ENCODE data around the gene NDUFB11.
"Not testable (repeated sequence)": the region's sequence is repeated elsewhere in the genome, so short reads cannot be mapped to it uniquely, and the experiment has no call there.

NDUFB11 gene

DNA sequence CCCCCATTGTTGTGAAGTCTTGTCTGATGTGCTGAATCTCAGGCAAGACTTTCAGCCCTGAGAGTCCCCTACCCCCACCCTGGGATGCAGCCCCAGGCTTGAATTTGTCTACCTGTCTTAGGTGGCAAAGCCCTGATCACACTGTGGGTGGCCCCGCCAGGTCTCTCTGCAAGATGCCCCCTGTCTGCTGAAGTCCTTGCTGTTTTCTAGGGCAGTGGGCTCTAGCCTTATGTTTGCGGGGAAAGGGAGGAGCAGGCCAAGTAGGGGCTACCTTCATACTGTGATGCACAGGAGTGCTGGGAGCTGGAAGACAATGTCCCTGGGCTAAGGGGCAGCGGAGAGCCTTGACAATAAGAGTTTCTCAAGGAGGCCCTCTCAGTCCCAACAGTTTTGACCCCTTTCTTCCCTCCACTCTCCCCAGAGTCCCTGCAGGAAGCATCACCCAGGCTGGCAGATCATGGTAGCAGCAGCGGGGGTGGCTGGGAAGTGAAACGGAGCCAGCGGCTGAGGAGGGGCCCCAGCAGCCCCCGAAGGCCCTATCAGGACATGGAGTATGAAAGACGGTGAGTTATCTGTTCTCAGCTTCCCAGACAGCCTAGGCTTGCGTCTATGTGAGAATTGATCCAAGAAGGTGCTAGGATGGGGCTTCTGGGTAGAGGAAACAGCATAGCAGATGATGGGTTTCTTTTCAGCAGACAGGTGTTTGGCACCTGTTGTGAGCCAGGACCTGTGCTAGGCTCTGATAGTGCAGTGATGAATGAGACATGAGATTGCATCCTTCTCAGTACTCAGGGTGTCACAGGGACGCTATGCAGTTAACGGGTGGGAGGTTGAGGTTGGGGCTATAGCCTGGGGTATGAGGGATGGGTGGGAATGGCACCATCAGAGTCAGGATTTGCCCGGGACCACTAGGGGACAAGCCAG lies 2.7 kb upstream of the NDUFB11 start:
- DNase-seq (ENCODE audit: low read depth in 2 of 2): no peak

DNA sequence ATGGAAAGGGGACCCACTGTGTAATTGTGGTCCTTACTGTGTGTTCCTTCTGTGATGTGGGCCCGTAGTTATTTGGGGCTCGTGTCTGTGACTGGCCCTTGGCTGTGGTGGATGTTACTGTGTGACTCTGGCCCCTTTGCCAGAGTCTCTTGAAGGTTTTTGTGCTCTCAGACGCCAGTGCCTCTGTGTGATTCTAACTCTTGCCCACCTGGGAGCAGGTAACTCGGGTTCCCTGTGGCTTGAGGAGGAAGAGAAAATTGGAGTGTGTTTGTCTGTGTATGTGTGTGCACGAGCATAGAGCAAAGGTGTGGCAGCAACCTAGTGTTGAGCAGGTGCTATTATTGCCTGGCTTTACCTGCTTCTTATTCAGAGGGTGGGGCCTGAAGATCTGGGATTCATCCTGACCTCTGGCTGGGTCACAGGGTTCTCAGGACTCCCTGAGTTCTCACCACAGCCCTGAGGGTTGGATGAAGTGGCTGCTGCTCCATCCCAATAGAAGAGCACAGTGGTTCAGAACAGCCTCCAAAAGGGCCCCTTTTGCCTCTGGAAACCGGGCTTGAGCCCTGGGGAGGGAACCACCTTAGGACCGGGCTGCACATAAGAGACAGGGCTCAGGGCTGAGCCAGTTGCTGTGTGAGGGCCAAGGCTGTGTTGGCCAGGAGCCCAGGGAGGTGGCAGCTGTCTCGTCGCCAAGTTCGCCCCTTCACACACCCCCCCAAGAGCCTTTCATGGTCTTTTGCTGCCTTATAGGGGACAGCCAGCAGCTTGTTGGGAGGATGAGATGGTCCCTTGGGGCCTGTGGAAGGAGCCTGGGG lies 1.8 kb upstream of the NDUFB11 start:
- DNase-seq (ENCODE audit: low read depth in 2 of 2): no peak

DNA sequence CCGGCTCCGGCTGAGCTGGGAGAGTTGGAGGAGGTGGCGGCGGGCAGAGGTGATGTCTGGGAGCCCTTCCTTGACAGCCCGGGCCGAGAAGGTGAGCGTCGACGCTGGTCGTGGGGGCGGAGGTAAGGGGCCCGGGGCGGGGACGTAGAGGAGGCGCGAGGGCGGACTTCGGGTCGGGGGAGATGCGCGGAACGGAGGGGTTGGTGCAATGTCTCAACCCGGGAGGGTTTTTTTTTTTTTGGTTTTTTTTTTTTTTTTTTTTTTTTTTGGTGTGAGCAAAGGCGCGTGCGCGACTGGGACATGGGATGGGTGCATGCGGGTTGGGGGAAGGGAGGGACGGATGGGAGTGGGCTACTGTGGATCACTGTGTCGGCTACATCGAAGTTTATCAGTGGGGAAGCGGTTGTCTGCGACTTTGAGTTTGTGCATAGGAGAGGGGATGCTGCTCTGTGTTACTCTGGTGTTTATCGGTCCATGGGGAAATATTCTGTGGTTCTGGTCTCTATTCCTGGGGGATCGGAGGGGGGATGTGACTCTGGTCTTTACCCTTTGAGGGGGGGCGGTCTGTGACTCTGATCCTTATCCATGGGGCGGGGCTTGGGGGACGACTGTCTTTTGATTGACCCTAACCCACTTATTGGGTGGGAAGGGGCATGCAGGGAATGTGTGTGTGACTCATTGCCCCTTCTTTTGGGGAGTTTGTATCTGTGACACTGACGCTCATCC lies 1.1 kb upstream of the NDUFB11 start:
- peak in 1 of 2 donors; percentile 7 for DNase-seq (ENCODE audit: low read depth in 2 of 2)

DNA sequence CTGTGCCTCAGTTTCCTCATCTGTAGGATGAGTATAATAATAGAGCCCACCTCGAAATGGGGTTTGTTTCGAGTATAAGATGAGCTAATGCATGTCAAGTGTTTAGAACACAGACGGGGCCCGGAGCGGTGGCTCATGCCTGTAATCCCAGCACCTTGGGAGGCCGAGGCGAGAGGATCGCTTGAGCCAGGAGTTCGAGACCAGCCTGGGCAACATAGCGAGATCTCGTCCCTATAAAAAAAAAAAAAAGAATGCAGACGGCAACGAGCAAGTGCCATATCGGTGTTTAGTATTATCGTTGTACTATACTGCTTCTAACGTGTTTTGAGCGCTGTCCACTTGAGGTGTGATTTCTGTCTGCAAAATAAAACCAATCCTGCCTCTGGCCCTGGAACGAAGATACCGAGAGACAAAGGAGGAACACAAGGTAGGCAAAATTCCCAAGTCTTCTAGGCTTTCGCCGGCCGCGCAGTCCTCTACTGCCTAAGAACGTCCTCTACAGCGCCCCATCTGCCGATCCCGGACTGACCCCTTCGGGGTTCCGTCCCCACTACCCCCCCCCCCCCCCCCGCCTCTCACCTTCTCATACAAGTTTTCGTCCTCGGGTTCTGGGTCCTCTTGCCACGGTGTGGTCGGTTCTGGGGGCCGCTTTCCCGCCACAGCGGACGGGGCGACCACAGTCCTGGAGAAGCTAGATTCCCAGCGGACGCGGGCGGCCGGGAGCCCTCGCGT lies 442 bp downstream of the NDUFB11 start:
- DNase-seq (ENCODE audit: low read depth in 2 of 2): no peak

DNA sequence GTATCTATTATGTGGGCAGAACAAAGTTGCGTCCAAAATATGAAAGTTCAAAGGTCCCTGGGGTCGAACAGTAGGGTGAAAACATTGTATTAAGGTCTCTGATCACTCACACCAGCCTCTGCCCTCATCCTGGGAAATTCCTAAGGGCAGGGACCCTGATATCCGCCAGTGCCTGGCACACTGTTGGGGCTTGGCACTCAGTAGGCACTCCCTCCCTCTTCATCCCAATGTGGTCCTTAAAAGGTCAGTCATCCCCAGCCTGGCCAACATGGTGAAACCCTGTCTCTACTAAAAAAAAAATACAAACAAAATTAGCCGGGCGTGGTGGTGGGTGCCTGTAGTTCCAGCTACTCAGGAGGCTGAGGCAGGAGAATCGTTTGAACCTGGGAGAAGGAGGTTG lies 6.3 kb downstream of the NDUFB11 start:
- DNase-seq (ENCODE audit: low read depth in 2 of 2): no peak

DNA sequence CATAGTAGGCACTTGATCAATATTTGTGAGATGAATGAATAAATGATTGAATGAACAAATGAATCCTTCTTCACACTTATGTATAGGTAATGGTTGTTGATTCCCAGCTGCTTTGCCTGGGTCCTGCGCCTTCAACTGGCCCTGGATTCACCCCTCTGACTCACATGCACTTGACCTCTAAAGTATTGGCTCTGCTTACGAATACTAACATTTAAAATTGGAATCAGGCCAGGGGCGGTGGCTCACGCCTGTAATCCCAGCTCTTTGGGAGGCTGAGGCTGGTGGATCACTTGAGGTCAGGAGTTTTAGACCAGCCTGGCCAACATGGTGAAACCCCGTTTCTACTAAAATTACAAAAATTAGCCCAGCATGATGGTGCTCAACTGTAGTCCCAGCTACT lies 8.9 kb downstream of the NDUFB11 start:
- not testable (repeated sequence) for DNase-seq (ENCODE audit: low read depth in 2 of 2)

DNA sequence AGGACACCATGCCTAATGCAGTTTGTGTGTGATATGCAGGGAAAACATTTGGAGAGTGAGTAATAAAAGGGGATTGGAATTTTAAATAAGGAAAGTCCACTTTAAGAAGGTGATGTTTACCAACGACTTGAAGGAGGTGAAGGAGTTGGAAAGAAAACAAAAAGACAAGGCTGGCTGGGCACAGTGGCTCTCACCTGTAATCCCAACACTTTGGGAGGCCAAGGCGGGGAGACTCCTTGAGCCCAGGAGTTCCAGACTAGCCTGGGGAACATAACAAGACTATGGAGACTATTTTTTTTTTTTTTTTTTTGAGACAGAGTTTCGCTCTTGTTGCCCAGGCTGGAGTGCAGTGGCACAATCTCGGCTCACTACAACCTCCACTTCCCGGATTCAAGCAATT lies 11.0 kb downstream of the NDUFB11 start:
- DNase-seq (ENCODE audit: low read depth in 2 of 2): no peak

DNA sequence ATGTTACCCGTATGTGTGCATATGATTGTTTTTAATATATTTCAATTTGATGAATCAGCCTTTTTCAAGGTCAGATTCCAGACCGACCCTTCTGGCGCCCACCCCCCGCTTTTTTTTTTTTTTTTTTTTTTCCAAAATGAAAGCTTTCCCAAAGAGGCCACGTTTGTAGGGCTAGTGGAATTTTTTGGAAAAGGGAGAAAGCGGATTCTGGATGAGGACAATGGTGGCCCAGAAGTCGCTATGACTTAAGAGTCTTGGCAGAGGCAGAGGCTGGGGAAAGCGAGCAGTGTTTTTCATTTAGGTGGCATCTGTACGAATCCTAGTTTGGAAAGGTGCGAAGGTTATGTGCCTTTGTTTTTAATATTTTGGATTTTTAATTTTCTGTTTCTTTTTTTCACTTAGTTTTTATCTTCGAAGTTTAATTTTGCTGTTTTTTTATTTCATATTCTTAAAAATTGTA lies 14.6 kb downstream of the NDUFB11 start:
- no peak for DNase-seq (ENCODE audit: low read depth in 2 of 2)

DNA sequence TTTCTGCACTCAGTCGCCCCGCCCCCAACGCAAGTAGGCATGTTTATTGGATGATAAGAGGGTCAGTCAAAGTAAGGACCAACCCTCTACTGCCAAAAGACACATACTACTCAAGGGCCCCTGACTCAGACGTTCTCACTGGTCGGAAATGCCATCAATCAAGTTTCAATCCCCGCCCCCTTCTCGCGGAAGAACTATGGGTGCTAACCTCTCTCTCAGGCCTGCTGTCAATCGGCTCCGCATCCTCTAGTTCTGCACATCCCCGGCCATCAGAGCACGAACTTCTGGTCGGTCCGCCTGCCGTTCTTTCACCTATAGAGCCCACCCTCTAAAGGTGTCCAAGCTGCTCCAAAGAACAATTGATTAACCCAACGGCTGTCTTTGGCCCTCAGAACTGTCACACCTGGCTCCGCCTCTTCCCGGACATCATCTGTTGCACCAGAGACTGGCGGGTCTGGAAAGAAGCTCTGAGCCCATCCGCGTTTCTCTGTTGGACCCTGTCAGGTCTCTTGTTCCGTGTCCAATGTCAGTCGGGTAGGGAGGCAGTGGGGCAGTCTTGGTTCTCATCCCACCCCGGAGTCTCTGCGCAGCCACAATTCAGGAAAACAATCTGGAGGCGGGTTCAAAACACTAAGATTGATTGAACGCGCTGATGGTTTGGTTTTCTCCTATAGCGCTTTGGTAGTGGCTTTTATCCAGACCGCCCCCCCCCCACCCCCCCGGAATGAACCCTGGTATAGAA lies 15.2 kb downstream of the NDUFB11 start:
- DNase-seq (ENCODE audit: low read depth in 2 of 2): peak; percentile 76 to 83

DNA sequence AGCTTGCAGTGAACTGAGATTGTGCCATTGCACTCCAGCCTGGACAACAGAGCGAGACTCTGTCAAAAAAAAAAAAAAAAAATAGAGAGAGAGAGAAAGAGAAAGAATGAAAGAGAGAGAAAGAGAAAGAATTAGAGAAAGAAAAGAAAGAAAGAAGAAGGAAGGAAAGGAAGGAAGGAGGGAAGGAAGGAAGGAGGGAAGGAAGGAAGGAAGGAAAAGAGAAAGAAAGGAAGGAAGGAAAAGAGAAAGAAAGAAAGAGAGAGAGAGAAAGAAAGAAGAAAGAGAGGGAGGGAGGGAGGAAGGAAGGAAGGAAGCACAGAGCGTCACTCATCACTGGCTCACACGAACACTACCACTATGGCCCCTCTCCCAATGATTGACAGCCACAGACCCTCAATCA lies 20.0 kb downstream of the NDUFB11 start:
- not testable (repeated sequence) for DNase-seq (ENCODE audit: low read depth in 2 of 2)

DNA sequence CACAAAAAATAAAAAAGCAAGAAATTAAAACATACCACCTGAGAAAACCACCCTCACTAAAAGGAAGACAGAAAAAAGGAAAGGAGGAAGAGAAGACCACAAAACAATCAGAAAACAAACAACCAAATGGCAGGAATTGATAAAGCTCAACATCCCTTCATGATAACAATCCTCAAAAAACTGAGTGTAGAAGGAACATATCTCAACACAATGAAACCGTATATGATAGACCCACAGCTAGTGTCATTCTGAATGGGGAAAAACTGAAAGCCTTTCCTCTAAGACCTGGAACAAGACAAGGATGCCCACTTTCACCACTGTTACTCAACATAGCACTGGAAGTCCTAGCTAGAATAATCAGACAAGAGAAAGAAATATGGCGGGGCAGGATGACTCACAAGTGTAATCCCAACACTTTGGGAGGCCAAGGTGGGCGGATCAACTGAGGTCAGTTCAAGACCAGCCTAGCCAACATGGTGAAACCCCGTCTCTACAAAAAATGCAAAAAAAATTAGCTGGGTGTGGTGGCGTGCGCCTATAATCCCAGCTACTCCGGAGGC lies 27.9 kb downstream of the NDUFB11 start:
- not testable (repeated sequence) for DNase-seq (ENCODE audit: low read depth in 2 of 2)

DNA sequence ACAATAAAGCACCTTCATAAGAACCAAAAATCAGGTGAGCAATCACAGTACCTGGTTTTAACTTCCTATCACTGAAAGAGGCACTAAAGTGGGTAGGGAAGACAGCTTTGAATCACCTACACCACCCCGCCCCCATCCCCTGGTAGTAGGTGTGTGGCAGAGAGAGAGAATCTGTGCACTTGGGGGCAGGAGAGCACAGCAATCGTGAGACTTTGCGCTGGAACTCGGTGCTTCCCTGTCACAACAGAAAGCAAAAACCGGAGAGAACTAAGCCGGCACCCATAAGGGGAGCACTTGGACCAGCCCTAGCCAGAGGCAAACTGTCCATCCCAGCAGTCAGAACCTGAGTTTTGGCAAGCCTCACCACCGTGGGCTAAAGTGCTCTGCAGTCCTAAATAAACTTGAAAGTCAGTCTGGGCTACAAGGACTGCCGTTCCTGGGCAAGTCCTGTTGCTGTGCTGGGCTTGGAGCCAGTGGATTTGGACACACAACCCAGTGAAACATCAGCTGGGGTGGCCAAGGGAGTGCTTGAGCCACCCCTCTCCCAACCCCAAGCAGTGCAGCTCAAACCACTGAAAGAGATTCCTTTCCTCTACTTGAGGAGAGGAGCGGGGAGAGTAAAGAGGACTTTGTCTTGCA lies 32.1 kb downstream of the NDUFB11 start:
- DNase-seq (ENCODE audit: low read depth in 2 of 2): no peak

DNA sequence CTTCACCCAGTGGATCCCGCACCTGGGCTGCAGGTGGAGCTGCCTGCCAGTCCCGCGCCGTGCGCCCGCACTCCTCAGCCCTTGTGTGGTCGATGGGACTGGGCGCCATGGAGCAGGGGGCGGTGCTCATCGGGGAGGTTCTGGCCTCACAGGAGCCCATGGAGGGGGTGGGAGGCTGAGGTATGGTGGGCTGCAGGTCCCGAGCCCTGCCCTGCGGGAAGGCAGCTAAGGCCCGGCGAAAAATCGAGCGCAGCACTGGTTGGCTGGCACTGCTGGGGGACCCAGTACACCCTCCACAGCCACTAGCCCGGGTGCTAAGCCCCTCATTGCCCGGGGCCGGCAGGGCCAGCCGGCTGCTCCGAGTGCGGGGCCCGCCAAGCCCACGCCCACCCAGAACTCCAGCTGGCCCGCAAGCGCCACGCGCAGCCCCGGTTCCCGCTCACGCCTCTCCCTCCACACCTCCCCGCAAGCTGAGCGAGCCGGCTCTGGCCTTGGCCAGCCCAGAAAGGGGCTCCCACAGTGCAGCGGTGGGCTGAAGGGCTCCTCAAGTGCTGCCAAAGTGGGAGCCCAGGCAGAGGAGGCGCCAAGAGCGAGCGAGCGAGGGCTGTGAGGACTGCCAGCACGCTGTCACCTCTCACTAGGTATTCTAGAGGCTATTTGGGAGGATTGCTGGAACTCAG lies 33.4 kb downstream of the NDUFB11 start:
- not testable (repeated sequence) for DNase-seq (ENCODE audit: low read depth in 2 of 2)

DNA sequence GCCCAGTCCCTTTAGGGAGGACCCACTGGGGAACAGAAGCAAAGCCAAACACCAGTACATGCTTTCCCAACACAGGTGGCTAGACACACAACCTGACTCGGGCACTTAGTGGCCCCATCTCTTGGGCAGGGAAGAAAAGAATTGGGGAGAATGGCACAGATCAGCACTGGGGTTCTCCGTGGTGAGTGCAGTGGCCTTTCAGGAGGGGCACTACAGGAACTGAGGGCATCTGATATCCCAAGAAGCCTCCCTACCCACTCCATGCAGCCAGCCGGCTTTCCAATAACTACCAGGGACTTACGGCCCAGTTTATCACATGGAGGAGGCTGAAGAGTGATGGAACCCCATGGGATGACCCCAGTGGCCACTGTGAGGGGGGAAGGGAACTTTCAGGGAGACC lies 43.3 kb downstream of the NDUFB11 start:
- no peak for DNase-seq (ENCODE audit: low read depth in 2 of 2)

DNA sequence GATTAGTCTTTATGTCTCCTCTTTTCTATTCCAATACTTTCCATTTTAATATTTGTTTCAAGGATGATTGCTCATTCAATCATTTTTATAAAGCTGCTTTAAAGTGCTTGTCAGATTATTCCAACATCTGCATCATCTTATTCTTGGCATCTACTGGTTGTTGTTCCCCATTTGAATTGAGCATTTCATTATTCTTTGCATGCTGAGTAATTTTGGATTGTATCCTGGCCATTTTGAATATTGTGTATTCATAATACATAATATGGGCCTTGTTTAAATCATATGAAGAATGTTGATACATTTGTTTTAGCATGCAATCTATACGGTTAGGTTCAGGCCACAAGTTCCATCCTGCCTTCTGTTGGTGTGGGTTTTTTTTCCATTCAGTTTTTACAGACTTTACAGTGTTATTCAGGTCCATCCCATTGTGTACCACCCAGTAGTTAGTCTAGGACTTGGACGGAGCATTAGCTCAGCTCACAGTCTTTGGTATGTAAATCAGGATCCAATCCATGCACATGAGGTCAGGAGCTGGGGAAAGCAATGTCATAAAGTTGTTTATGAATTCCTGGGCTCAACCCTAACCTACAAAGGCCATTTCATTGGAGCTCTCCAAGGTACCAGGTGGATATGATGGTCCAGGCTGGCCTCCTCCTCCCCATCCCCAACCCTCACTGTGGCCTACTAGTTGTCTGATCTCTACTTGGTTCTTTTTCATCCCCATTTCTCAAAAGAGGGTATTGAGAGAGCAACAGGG lies 46.0 kb downstream of the NDUFB11 start:
- DNase-seq (ENCODE audit: low read depth in 2 of 2): no peak

DNA sequence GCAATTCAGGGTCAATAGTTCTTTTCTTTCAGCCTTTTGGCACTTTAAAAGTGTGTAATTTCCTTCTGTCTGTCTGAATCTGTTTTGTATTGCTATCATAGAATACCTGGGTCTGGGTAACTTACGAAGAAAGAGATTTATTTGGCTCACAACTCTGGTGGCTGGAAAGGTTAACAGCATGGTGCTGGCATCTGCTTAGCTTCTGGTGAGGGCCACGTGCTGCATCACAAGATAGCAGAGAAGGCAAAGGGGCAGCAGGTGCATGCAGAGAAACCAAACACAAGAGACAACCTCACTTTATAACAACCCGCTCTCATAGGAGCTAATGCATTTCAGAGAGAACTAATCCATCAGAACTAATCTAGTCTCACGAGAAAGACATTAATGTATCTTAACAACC lies 47.5 kb downstream of the NDUFB11 start:
- no peak for DNase-seq (ENCODE audit: low read depth in 2 of 2)

DNA sequence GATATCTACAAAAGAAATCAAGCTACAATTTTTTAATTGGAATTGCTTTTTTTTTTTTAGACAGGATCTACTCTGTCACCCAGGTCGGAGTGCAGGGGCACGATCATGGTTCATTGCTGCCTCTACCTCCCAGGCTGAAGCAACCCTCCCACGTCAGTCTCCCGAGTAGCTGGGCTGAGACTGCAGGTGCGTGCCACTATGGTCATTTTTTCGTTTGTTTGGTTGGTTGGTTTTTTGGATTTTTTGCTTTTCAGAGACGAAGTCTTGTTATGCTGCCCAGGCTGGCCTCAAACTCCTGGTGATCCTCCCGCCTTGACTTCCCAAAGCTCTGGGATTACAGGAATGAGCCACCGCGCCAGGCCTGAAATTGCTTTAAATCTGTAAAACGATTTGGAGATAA lies 50.6 kb downstream of the NDUFB11 start:
- no peak for DNase-seq (ENCODE audit: low read depth in 2 of 2)

DNA sequence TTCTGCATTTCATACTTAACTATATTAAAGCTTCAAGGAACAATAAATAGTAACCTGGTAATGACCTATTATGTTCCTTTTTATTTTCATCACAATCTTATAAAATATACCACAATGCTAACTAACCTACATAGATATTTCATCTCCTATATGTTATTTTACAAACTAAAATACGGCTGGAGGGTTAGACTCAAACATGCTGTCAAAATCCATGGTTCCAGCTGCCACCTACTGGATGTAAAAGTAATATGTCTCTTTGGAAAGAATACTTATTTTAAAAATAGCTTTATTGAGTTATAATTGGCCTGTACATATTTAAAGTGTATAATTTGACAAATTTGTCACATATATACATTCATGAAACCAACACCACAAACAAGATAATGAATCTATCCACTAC lies 51.3 kb downstream of the NDUFB11 start:
- no peak for DNase-seq (ENCODE audit: low read depth in 2 of 2)

Data from activated CD4-positive, alpha-beta T cell treated with anti-CD3 and anti-CD28 coated beads for 24 hours (primary cell).